Measurements from ENCODE around the gene SCAF4. TPM values are rescaled to one million over a fixed set of nuclear protein-coding genes. Genes with fewer than 3 reads are reported as not detected.

Gene SCAF4
- total RNA-seq, 1 donor from 2014 or later: 31.9 TPM

DNA sequence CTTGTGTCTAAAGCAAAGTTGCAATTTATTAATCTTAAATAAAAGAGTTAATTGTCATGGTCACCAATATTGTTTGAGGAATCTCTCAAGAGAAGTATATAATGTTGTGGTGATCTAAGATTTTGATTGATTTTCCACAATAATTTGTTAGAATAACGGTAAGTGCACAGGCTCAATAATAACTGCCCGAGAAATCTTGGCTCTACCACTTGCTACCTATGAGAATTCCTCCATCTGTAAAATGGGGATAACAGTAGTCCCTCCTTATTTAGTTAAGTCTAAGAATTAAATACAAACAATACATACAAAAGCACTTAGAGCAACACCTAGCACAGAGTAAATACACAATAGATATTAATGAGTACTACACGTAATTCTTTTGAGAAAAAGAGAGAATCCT, 18.8 kb downstream of the SCAF4 start:
- no peak overlapping the region for H3K27ac Mint-ChIP-seq

GRCh38 chr21:31711745-31712285, 20.1 kb downstream of the SCAF4 start:
- no peak overlapping the region for H3K4me3 Mint-ChIP-seq

More for the DNA sequence above, 18.8 kb downstream of the SCAF4 start:
- no peak overlapping the region for H3K27ac ChIP-seq
- no peak for TF ChIP-seq CTCF (IDR thresholded peaks at IDR 0.05)
- no peak for TF ChIP-seq EZH2phosphoT487 (IDR thresholded peaks at IDR 0.05)
- no peak for TF ChIP-seq EZH2 (IDR thresholded peaks at IDR 0.05)
- H3K4me1 Mint-ChIP-seq: peaks cover 6% of the 10 kb centered on the region
- peaks cover 34% of the 10 kb centered on the region for H3F3A ChIP-seq (ENCODE audit: low read depth)
- H3K4me1 ChIP-seq: peaks cover 33% of the 10 kb centered on the region
- H3K27me3 Mint-ChIP-seq (ENCODE audit: insufficient read depth, low read depth): peaks cover 7% of the 10 kb centered on the region
- H3K9me3 ChIP-seq (ENCODE audit: low read depth): no peaks in the 10 kb centered on the region
- H3K4me2 ChIP-seq: no peak overlapping the region
- H2AFZ ChIP-seq (replicated peaks): no peak overlapping the region
- peaks cover 28% of the 10 kb centered on the region for H3K36me3 Mint-ChIP-seq
- H3K79me2 ChIP-seq (ENCODE audit: low read depth): peaks cover 100% of the 10 kb centered on the region
- H3K4me3 Mint-ChIP-seq: no peak overlapping the region
- H3K4me3 ChIP-seq: no peak overlapping the region
- H3K36me3 ChIP-seq: no peaks in the 10 kb centered on the region
- no peaks in the 10 kb centered on the region for H3K27me3 ChIP-seq
- no peak for DNase-seq (ENCODE audit: low spot score)
- peaks cover 99% of the 10 kb centered on the region for H4K20me1 ChIP-seq (ENCODE audit: low read depth)
- H3K9ac ChIP-seq: no peak overlapping the region
- peaks cover 2% of the 10 kb centered on the region for H3K9me3 Mint-ChIP-seq

GRCh38 chr21:31711326-31711725, 20.6 kb downstream of the SCAF4 start:
- Mint-ChIP-seq H3K27ac (no peak overlapping the region), H3K36me3 (peaks cover 19% of the 10 kb centered on the region), H3K9me3 (no peaks in the 10 kb centered on the region), H3K4me1 (peaks cover 10% of the 10 kb centered on the region), H3K27me3 (ENCODE audit: insufficient read depth, low read depth) (peaks cover 4% of the 10 kb centered on the region), H3K4me3 (no peak overlapping the region)
- no peak for DNase-seq (ENCODE audit: low spot score)
- Histone ChIP-seq H3K9ac (no peak overlapping the region), H3F3A (ENCODE audit: low read depth) (peaks cover 45% of the 10 kb centered on the region), H3K36me3 (no peaks in the 10 kb centered on the region), H3K4me1 (peaks cover 33% of the 10 kb centered on the region), H4K20me1 (ENCODE audit: low read depth) (peaks cover 100% of the 10 kb centered on the region), H2AFZ (replicated peaks) (no peak overlapping the region), H3K27me3 (no peaks in the 10 kb centered on the region), H3K27ac (no peak overlapping the region), H3K4me3 (no peak overlapping the region), H3K79me2 (ENCODE audit: low read depth) (peaks cover 100% of the 10 kb centered on the region), H3K4me2 (no peak overlapping the region), H3K9me3 (ENCODE audit: low read depth) (no peaks in the 10 kb centered on the region)
- TF ChIP-seq EZH2 (IDR thresholded peaks at IDR 0.05) (no peak), CTCF (IDR thresholded peaks at IDR 0.05) (no peak), EZH2phosphoT487 (IDR thresholded peaks at IDR 0.05) (no peak)

More at GRCh38 chr21:31711745-31712285, 20.1 kb downstream of the SCAF4 start:
- H3K27me3 ChIP-seq: no peaks in the 10 kb centered on the region
- no peaks in the 10 kb centered on the region for H3K9me3 Mint-ChIP-seq
- peaks cover 33% of the 10 kb centered on the region for H3K4me1 ChIP-seq
- DNase-seq (ENCODE audit: low spot score): no peak
- peaks cover 100% of the 10 kb centered on the region for H4K20me1 ChIP-seq (ENCODE audit: low read depth)
- no peak overlapping the region for H3K9ac ChIP-seq
- TF ChIP-seq EZH2phosphoT487 (IDR thresholded peaks at IDR 0.05) (no peak), CTCF (IDR thresholded peaks at IDR 0.05) (no peak), EZH2 (IDR thresholded peaks at IDR 0.05) (no peak)
- no peak overlapping the region for H3K4me3 ChIP-seq
- no peak overlapping the region for H2AFZ ChIP-seq (replicated peaks)
- H3K4me1 Mint-ChIP-seq: peaks cover 6% of the 10 kb centered on the region
- peaks cover 100% of the 10 kb centered on the region for H3K79me2 ChIP-seq (ENCODE audit: low read depth)
- H3K9me3 ChIP-seq (ENCODE audit: low read depth): no peaks in the 10 kb centered on the region
- no peak overlapping the region for H3K27ac Mint-ChIP-seq
- H3K36me3 Mint-ChIP-seq: peaks cover 24% of the 10 kb centered on the region
- H3K27ac ChIP-seq: no peak overlapping the region
- H3K36me3 ChIP-seq: no peaks in the 10 kb centered on the region
- H3K27me3 Mint-ChIP-seq (ENCODE audit: insufficient read depth, low read depth): peaks cover 4% of the 10 kb centered on the region
- H3F3A ChIP-seq (ENCODE audit: low read depth): peaks cover 45% of the 10 kb centered on the region
- H3K4me2 ChIP-seq: no peak overlapping the region
